Measurements from ENCODE around the gene ITPKB. TPM values are rescaled to one million over a fixed set of nuclear protein-coding genes. Genes with fewer than 3 reads are reported as not detected.

ITPKB gene
- total and polyA plus RNA-seq, 2 of the 13 experiments (the other 11 are each of a cell fraction or from before 2014, with no cell fraction given), result not detected

GRCh38 chr1:226741009-226741408 is 1.9 kb upstream of the ITPKB start (continued):
- TF ChIP-seq ZFP36L2 (CRISPR knock-in tag; IDR thresholded peaks at IDR 0.05), result no peak

GRCh38 chr1:226739696-226740065 is 599 bp upstream of the ITPKB start:
- no TSS peak for BruUV-seq (replicated peaks)
- Histone ChIP-seq H3K27ac (ENCODE audit: extremely low read length, insufficient read depth, low read length) (no peak overlapping the region), H3K4me1 (ENCODE audit: insufficient read depth, low read length) (peaks cover 15% of the 10 kb centered on the region), H3K36me3 (replicated peaks in 1 of 2; ENCODE audit: control insufficient read depth in 1 of 2, insufficient read depth in 2 of 2, low read length in 2 of 2) (no peaks in the 10 kb centered on the region), H3K4me3 (replicated peaks in 1 of 3; ENCODE audit: insufficient read depth in 1 of 3, low read depth in 2 of 3, low read length in 3 of 3) (no peak overlapping the region), H3K79me2 (ENCODE audit: insufficient read depth, low read length) (no peaks in the 10 kb centered on the region), H3K9me3 (ENCODE audit: low read length) (peaks cover 7% of the 10 kb centered on the region), H4K20me1 (ENCODE audit: insufficient read depth, low read length) (0 out of 2 replicates have a peak, but pooled peaks cover 2% of the 10 kb centered on the region), H3K9ac (ENCODE audit: insufficient read depth, low read depth, low read length) (no peak overlapping the region), H3K4me2 (ENCODE audit: low read depth, low read length) (no peak overlapping the region), H2AFZ (ENCODE audit: low read length) (no peak overlapping the region), H3K27me3 (ENCODE audit: control insufficient read depth in 1 of 2, insufficient read depth in 2 of 2, low read length in 2 of 2) (peaks cover 14 to 63% of the 10 kb centered on the region in 2 experiments)
- WGBS (ENCODE audit: low lambda C conversion rate), result 13% methylated on average over 3 of the region's 3 CpGs
- TF ChIP-seq ZNF232 (CRISPR knock-in tag; IDR thresholded peaks at IDR 0.05; ENCODE audit: borderline replicate concordance) (no peak), ZNF10 (CRISPR knock-in tag; IDR thresholded peaks at IDR 0.05; ENCODE audit: borderline replicate concordance, low read depth) (no peak), KDM5A (IDR thresholded peaks at IDR 0.05; ENCODE audit: borderline replicate concordance, low read length) (no peak)
- ChIA-PET CTCF (ENCODE audit: low intra/inter-chr PET ratio, low total read pairs) (no interaction called here), POLR2A (no interaction called here)
- no peak for FAIRE-seq
- in situ Hi-C loops (cut with HindIII; ENCODE audit: extremely low pct_ligation_motif_present, low pct_unique_long_range_greater_than_20kb), result no loop called here
- intact Hi-C loops (cut with micrococcal nuclease; ENCODE audit: unreplicated experiment), result no loop called here
- ATAC-seq, result no peak
- DNase-seq (ENCODE audit: low spot score), result no peak

GRCh38 chr1:226738421-226738994 is 574 bp downstream of the ITPKB start:
- in situ Hi-C loops (cut with HindIII; ENCODE audit: extremely low pct_ligation_motif_present, low pct_unique_long_range_greater_than_20kb), result no loop called here
- H2AFZ ChIP-seq (ENCODE audit: low read length), result no peak overlapping the region
- H4K20me1 ChIP-seq (ENCODE audit: insufficient read depth, low read length), result 0 out of 2 replicates have a peak, but pooled peaks cover 2% of the 10 kb centered on the region
- H3K79me2 ChIP-seq (ENCODE audit: insufficient read depth, low read length), result no peaks in the 10 kb centered on the region
- H3K4me3 ChIP-seq (replicated peaks in 1 of 3; ENCODE audit: insufficient read depth in 1 of 3, low read depth in 2 of 3, low read length in 3 of 3), result peak overlapping the region; percentile 3 to 49 (median 21); a peak in 3 of 6 replicates
- no peak overlapping the region for H3K9ac ChIP-seq (ENCODE audit: insufficient read depth, low read depth, low read length)
- ATAC-seq, result peak; percentile 66
- no TSS peak for BruUV-seq (replicated peaks)
- peaks cover 3% of the 10 kb centered on the region for H3K9me3 ChIP-seq (ENCODE audit: low read length)
- peaks cover 14 to 72% of the 10 kb centered on the region in 2 experiments for H3K27me3 ChIP-seq (ENCODE audit: control insufficient read depth in 1 of 2, insufficient read depth in 2 of 2, low read length in 2 of 2)
- 0% methylated on average over 10 of the region's 52 CpGs for WGBS (ENCODE audit: low lambda C conversion rate)
- FAIRE-seq, result no peak
- ChIA-PET CTCF (ENCODE audit: low intra/inter-chr PET ratio, low total read pairs) (no interaction called here), POLR2A (no interaction called here)
- DNase-seq (ENCODE audit: low spot score), result no peak
- H3K4me2 ChIP-seq (ENCODE audit: low read depth, low read length), result peak overlapping the region; percentile 55
- intact Hi-C loops (cut with micrococcal nuclease; ENCODE audit: unreplicated experiment), result no loop called here
- H3K27ac ChIP-seq (ENCODE audit: extremely low read length, insufficient read depth, low read length), result no peak overlapping the region
- H3K4me1 ChIP-seq (ENCODE audit: insufficient read depth, low read length), result peaks cover 15% of the 10 kb centered on the region
- no peaks in the 10 kb centered on the region for H3K36me3 ChIP-seq (replicated peaks in 1 of 2; ENCODE audit: control insufficient read depth in 1 of 2, insufficient read depth in 2 of 2, low read length in 2 of 2)
- TF ChIP-seq FOXA3 (CRISPR knock-in tag; IDR thresholded peaks at IDR 0.05), result no peak
- no peak for TF ChIP-seq ZNF713 (CRISPR knock-in tag; IDR thresholded peaks at IDR 0.05)
- no peak for TF ChIP-seq ZNF672 (CRISPR knock-in tag; IDR thresholded peaks at IDR 0.05)
- TF ChIP-seq SP1 (IDR thresholded peaks at IDR 0.05), result no peak
- TF ChIP-seq SP1 (CRISPR knock-in tag; IDR thresholded peaks at IDR 0.05), result no peak
- no peak for TF ChIP-seq FOXP4 (CRISPR knock-in tag; IDR thresholded peaks at IDR 0.05)
- no peak for TF ChIP-seq ZNF83 (CRISPR knock-in tag; IDR thresholded peaks at IDR 0.05; ENCODE audit: borderline replicate concordance)
- no peak for TF ChIP-seq MAFF (IDR thresholded peaks at IDR 0.05; ENCODE audit: low read depth, low read length)
- TF ChIP-seq HINFP (CRISPR knock-in tag; IDR thresholded peaks at IDR 0.05; ENCODE audit: low read depth), result no peak
